ENCODE results near the gene C9orf78. TPM values are rescaled to one million over a fixed set of nuclear protein-coding genes. Genes with fewer than 3 reads are reported as not detected.

The C9orf78 gene
- total RNA-seq, 1 experiment from 2014 or later: 42.4 TPM

DNA sequence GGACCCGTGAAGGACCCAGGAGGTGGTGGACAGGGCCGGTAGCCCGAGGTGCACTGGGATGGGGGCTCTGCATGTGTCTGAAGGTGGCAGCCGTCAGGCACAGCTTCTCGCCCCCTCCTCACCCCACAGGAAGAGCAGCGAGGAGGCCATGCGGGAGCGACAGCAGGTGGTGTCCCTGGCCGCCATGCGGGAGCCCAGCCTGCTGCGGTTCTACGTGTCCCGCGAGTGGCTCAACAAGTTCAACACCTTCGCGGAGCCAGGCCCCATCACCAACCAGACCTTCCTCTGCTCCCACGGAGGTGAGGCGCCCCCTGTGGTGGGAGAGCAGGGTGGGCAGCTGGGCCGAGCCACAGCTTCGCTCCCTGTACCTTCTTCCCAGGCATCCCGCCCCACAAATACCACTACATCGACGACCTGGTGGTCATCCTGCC, 40.1 kb upstream of the C9orf78 start:
- no peaks in the 10 kb centered on the region for H3K9me2 ChIP-seq (replicated peaks; ENCODE audit: low read length)
- no peaks in the 10 kb centered on the region for H3K4me1 ChIP-seq (ENCODE audit: insufficient read depth, low read length)
- H2AFZ ChIP-seq (ENCODE audit: low read length): no peak overlapping the region
- no peaks in the 10 kb centered on the region for H3F3A ChIP-seq (ENCODE audit: low read length, unreplicated experiment)
- intact Hi-C loops (cut with micrococcal nuclease): no loop called here
- H3K9ac ChIP-seq (ENCODE audit: low read length): no peak overlapping the region
- CTCF ChIA-PET: no interaction called here
- no peak for DNase-seq
- no peak for ATAC-seq
- H3K36me3 ChIP-seq (ENCODE audit: low read depth, low read length): no peaks in the 10 kb centered on the region
- H3K9me3 ChIP-seq (ENCODE audit: low read length): no peaks in the 10 kb centered on the region
- H3K4me2 ChIP-seq (ENCODE audit: low read length): no peak overlapping the region
- H3K27me3 ChIP-seq (ENCODE audit: low read length): no peaks in the 10 kb centered on the region
- no peaks in the 10 kb centered on the region for H3K79me2 ChIP-seq (ENCODE audit: low read length)
- POLR2A ChIA-PET (ENCODE audit: unreplicated experiment): no interaction called here
- H4K20me1 ChIP-seq (ENCODE audit: low read length): no peaks in the 10 kb centered on the region
- no TSS peak for BruUV-seq (replicated peaks)
- no peak overlapping the region for H3K4me3 ChIP-seq (ENCODE audit: low read length)
- no peak overlapping the region for H3K27ac ChIP-seq (ENCODE audit: low read length)
- TF ChIP-seq EZH2 (IDR thresholded peaks at IDR 0.05; ENCODE audit: low read length, unreplicated experiment): no peak
- TF ChIP-seq, protein P1, sequence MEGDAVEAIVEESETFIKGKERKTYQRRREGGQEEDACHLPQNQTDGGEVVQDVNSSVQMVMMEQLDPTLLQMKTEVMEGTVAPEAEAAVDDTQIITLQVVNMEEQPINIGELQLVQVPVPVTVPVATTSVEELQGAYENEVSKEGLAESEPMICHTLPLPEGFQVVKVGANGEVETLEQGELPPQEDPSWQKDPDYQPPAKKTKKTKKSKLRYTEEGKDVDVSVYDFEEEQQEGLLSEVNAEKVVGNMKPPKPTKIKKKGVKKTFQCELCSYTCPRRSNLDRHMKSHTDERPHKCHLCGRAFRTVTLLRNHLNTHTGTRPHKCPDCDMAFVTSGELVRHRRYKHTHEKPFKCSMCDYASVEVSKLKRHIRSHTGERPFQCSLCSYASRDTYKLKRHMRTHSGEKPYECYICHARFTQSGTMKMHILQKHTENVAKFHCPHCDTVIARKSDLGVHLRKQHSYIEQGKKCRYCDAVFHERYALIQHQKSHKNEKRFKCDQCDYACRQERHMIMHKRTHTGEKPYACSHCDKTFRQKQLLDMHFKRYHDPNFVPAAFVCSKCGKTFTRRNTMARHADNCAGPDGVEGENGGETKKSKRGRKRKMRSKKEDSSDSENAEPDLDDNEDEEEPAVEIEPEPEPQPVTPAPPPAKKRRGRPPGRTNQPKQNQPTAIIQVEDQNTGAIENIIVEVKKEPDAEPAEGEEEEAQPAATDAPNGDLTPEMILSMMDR (conservative IDR thresholded peaks at IDR 0.05; ENCODE audit: low read depth, low read length): no peak

DNA sequence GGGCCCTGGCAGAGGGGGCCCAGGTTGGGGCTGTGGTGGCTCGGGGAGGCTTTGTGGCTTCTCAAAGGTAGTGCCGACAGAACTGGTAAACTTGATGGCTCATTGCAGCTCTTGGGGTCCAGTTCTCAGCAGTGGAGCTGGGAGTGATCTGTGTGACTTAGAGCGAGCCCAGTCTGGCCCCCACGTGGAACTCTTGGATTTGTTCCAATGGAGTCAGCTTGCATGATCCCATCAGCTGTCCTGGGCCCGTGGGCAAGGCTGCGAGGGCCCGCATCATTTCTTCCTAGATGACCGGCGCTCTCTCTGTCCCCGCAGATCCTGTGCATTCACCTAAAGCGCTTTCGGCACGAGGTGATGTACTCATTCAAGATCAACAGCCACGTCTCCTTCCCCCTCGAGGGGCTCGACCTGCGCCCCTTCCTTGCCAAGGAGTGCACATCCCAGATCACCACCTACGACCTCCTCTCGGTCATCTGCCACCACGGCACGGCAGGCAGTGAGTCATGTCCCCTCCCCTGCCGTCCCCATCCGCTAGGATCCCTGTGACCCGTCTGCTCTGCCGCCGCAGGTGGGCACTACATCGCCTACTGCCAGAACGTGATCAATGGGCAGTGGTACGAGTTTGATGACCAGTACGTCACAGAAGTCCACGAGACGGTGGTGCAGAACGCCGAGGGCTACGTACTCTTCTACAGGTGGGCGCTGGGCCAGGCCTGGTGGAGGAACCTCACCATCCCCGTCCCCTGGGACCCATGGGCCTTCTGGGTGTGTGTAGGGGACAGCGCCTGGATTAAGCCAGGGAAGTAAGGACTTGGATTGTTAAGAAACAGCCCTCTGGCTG, 39.4 kb upstream of the C9orf78 start:
- H3K9ac ChIP-seq (ENCODE audit: low read length): no peak overlapping the region
- TF ChIP-seq EZH2 (IDR thresholded peaks at IDR 0.05; ENCODE audit: low read length, unreplicated experiment) (no peak), EZH2phosphoT487 (IDR thresholded peaks at IDR 0.05; ENCODE audit: borderline replicate concordance, low read length) (no peak)
- TF ChIP-seq, protein P1 (conservative IDR thresholded peaks at IDR 0.05; ENCODE audit: low read depth, low read length): no peak
- ATAC-seq (no peak), DNase-seq (no peak)
- H3K4me2 ChIP-seq (ENCODE audit: low read length): no peak overlapping the region
- no peaks in the 10 kb centered on the region for H3K9me3 ChIP-seq (ENCODE audit: low read length)
- POLR2A ChIA-PET (ENCODE audit: unreplicated experiment): no interaction called here
- no peaks in the 10 kb centered on the region for H4K20me1 ChIP-seq (ENCODE audit: low read length)
- no peak overlapping the region for H3K27ac ChIP-seq (ENCODE audit: low read length)
- H3K9me2 ChIP-seq (replicated peaks; ENCODE audit: low read length): no peaks in the 10 kb centered on the region
- H2AFZ ChIP-seq (ENCODE audit: low read length): no peak overlapping the region
- no peak overlapping the region for H3K4me3 ChIP-seq (ENCODE audit: low read length)
- CTCF ChIA-PET: no interaction called here
- no TSS peak for BruUV-seq (replicated peaks)
- no peaks in the 10 kb centered on the region for H3K4me1 ChIP-seq (ENCODE audit: insufficient read depth, low read length)
- no peaks in the 10 kb centered on the region for H3K79me2 ChIP-seq (ENCODE audit: low read length)
- no peaks in the 10 kb centered on the region for H3K27me3 ChIP-seq (ENCODE audit: low read length)
- H3K36me3 ChIP-seq (ENCODE audit: low read depth, low read length): no peaks in the 10 kb centered on the region
- no peaks in the 10 kb centered on the region for H3F3A ChIP-seq (ENCODE audit: low read length, unreplicated experiment)
- intact Hi-C loops (cut with micrococcal nuclease): no loop called here

DNA sequence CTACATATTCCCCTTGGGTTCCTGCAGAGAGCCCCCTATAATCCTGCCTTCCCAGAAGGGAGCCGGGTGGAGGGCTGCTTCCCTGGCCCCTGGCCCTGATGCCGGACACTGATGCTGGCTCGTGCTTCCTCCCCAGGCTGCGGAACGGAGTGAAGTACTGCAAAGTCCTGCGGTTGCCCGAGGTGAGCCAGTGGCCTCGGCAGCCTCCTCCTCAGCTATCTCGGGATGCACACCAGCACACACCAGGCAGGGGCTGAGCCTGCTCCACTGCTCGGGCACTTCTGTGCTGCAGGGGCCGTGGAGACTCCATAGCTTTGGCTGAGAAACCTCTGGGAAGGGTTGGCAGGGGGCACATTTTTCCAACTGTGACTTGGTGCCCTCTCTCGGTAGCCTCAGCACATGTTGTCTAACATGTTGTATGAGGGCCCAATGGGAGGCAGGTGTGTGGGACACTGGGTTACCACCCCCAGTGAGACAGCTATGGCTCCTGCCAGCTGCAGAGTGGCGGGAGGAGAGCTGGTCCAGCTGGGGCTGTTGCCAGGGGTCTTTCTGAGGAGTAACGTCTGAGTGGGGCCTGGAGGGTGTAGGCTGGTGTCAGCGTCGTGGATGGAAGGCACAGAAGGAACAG, 38.6 kb upstream of the C9orf78 start:
- intact Hi-C loops (cut with micrococcal nuclease): no loop called here

More for the DNA sequence above, 38.6 kb upstream of the C9orf78 start:
- Histone ChIP-seq H3K9me2 (replicated peaks; ENCODE audit: low read length) (no peaks in the 10 kb centered on the region), H3K9ac (ENCODE audit: low read length) (no peak overlapping the region), H4K20me1 (ENCODE audit: low read length) (no peaks in the 10 kb centered on the region), H3K4me1 (ENCODE audit: insufficient read depth, low read length) (peaks cover 6% of the 10 kb centered on the region; the same call in 1 of the 2 replicates), H3K27ac (ENCODE audit: low read length) (no peak overlapping the region), H3K79me2 (ENCODE audit: low read length) (no peaks in the 10 kb centered on the region), H3K4me2 (ENCODE audit: low read length) (no peak overlapping the region), H3F3A (ENCODE audit: low read length, unreplicated experiment) (no peaks in the 10 kb centered on the region), H2AFZ (ENCODE audit: low read length) (no peak overlapping the region), H3K4me3 (ENCODE audit: low read length) (no peak overlapping the region), H3K36me3 (ENCODE audit: low read depth, low read length) (no peaks in the 10 kb centered on the region), H3K27me3 (ENCODE audit: low read length) (no peaks in the 10 kb centered on the region), H3K9me3 (ENCODE audit: low read length) (no peaks in the 10 kb centered on the region)
- no peak for DNase-seq
- no peak for ATAC-seq
- ChIA-PET CTCF (no interaction called here), POLR2A (ENCODE audit: unreplicated experiment) (no interaction called here)
- TF ChIP-seq EZH2phosphoT487 (IDR thresholded peaks at IDR 0.05; ENCODE audit: borderline replicate concordance, low read length): no peak
- no peak for TF ChIP-seq EZH2 (IDR thresholded peaks at IDR 0.05; ENCODE audit: low read length, unreplicated experiment)
- TF ChIP-seq, protein P1 (conservative IDR thresholded peaks at IDR 0.05; ENCODE audit: low read depth, low read length): no peak
- no TSS peak for BruUV-seq (replicated peaks)

Data from PC-3 (cell line).